ENCODE measurements around the gene ZNF302.
"Not testable (repeated sequence)": the region's sequence is repeated elsewhere in the genome, so short reads cannot be mapped to it uniquely, and the experiment has no call there.

DNA sequence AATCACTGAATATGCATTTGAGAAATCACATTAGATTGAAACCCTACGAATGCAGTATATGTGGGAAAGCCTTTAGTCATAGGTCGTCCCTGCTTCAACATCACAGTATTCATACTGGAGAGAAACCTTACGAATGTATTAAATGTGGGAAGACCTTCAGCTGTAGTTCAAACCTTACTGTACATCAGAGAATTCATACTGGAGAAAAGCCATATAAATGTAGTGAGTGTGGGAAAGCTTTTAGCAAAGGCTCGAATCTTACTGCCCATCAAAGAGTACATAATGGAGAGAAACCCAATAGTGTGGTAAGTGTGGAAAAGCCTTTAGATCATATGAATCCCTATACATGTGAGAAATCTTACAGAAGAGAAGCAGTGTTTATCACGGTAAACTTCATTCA, 7.8 kb downstream of the ZNF302 start:
- TF ChIP-seq, protein P1, sequence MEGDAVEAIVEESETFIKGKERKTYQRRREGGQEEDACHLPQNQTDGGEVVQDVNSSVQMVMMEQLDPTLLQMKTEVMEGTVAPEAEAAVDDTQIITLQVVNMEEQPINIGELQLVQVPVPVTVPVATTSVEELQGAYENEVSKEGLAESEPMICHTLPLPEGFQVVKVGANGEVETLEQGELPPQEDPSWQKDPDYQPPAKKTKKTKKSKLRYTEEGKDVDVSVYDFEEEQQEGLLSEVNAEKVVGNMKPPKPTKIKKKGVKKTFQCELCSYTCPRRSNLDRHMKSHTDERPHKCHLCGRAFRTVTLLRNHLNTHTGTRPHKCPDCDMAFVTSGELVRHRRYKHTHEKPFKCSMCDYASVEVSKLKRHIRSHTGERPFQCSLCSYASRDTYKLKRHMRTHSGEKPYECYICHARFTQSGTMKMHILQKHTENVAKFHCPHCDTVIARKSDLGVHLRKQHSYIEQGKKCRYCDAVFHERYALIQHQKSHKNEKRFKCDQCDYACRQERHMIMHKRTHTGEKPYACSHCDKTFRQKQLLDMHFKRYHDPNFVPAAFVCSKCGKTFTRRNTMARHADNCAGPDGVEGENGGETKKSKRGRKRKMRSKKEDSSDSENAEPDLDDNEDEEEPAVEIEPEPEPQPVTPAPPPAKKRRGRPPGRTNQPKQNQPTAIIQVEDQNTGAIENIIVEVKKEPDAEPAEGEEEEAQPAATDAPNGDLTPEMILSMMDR (conservative IDR thresholded peaks at IDR 0.05; ENCODE audit: low read depth in 2 of 2) = not testable (repeated sequence)
- TF ChIP-seq EZH2 (IDR thresholded peaks at IDR 0.05; ENCODE audit: low read depth, unreplicated experiment); JUNB (IDR thresholded peaks at IDR 0.05; ENCODE audit: unreplicated experiment): not testable (repeated sequence)
- TF ChIP-seq, protein P2, sequence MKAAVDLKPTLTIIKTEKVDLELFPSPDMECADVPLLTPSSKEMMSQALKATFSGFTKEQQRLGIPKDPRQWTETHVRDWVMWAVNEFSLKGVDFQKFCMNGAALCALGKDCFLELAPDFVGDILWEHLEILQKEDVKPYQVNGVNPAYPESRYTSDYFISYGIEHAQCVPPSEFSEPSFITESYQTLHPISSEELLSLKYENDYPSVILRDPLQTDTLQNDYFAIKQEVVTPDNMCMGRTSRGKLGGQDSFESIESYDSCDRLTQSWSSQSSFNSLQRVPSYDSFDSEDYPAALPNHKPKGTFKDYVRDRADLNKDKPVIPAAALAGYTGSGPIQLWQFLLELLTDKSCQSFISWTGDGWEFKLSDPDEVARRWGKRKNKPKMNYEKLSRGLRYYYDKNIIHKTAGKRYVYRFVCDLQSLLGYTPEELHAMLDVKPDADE (IDR thresholded peaks at IDR 0.05) = not testable (repeated sequence)
